ENCODE results near the gene VAC14. TPM values are rescaled to one million over a fixed set of nuclear protein-coding genes. Genes with fewer than 3 reads are reported as not detected.

Gene VAC14
- total and polyA plus RNA-seq, 2 of the 8 experiments (the other 6 are each of a cell fraction or from before 2014, with no cell fraction given), result 56.0 to 108 TPM

- Histone ChIP-seq H3K14ac (ENCODE audit: insufficient read length) (no peak overlapping the region), H2AFZ (ENCODE audit: low read length) (no peak overlapping the region), H2BK120ac (replicated peaks; ENCODE audit: low read depth, low read length) (no peak overlapping the region), H3K56ac (replicated peaks; ENCODE audit: insufficient read length, low read depth, low read length) (no peak overlapping the region), H3K23me2 (ENCODE audit: low read depth, low read length) (no peaks in the 10 kb centered on the region), H2BK15ac (ENCODE audit: low read length) (no peak overlapping the region), H3K79me2 (ENCODE audit: control insufficient read depth in 1 of 2, insufficient read depth in 2 of 2, low read length in 2 of 2) (no peaks in the 10 kb centered on the region), H2BK20ac (ENCODE audit: low read length) (no peak overlapping the region), H3K9ac (replicated peaks in 1 of 4; ENCODE audit: extremely low read depth in 1 of 4, low read depth in 3 of 4, low read length in 3 of 4) (no peak overlapping the region), H4K20me1 (replicated peaks in 1 of 2; ENCODE audit: control insufficient read depth in 1 of 2, insufficient read depth in 2 of 2, low read length in 2 of 2) (peaks cover 3 to 5% of the 10 kb centered on the region in 2 experiments), H2BK5ac (ENCODE audit: low read depth, low read length) (no peak overlapping the region), H3K9me3 (ENCODE audit: insufficient read depth in 2 of 2, low read depth in 1 of 2, low read length in 1 of 2) (no peaks in the 10 kb centered on the region), H3K4me2 (ENCODE audit: insufficient read depth in 1 of 2, low read depth in 2 of 2, low read length in 2 of 2) (no peak overlapping the region), H3K4me3 (ENCODE audit: extremely low read depth in 1 of 4, insufficient read depth in 2 of 4, low read depth in 3 of 4, low read length in 4 of 4) (no peak overlapping the region), H2AK5ac (ENCODE audit: low read depth, low read length) (no peak overlapping the region), H3K4ac (replicated peaks; ENCODE audit: insufficient read length, low read depth, low read length) (no peak overlapping the region), H4K5ac (ENCODE audit: insufficient read length, low read depth, low read length) (no peak overlapping the region), H3K27ac (ENCODE audit: low read depth, low read length) (no peak overlapping the region), H3K79me1 (ENCODE audit: low read depth, low read length) (no peaks in the 10 kb centered on the region; the same call in 1 of the 2 replicates), H3K23ac (ENCODE audit: insufficient read length) (no peak overlapping the region), H4K91ac (replicated peaks; ENCODE audit: insufficient read length, low read length) (no peak overlapping the region), H3K4me1 (replicated peaks in 1 of 4; ENCODE audit: control insufficient read depth in 3 of 4, insufficient read depth in 4 of 4, low read length in 3 of 4) (peaks cover 0 to 9% (median 2%) of the 10 kb centered on the region in 4 experiments; a peak in 2 of 7 replicates), H2BK12ac (ENCODE audit: low read depth, low read length) (no peak overlapping the region), H3K27me3 (replicated peaks in 1 of 4; ENCODE audit: control insufficient read depth in 3 of 4, extremely low read depth in 1 of 4, insufficient read depth in 3 of 4, low read length in 3 of 4) (no peaks in the 10 kb centered on the region), H4K8ac (ENCODE audit: extremely low read depth, insufficient read depth, low read length) (no peak overlapping the region), H3K36me3 (ENCODE audit: control insufficient read depth in 2 of 4, insufficient read depth in 4 of 4, low read length in 3 of 4) (peaks cover 0 to 8% (median 4%) of the 10 kb centered on the region in 4 experiments; a peak in 3 of 8 replicates), H3K18ac (ENCODE audit: extremely low read depth, low read length) (no peak overlapping the region)
- ChIA-PET POLR2A (ENCODE audit: partially characterized antibody) (interaction anchor here (0.7 kb wide), 1 partner anchor 28 kb away, joined by 4 read pairs; no protein-coding TSS in a partner anchor), CTCF (ENCODE audit: partially characterized antibody) (interaction anchor here (0.6 to 5.2 kb wide), 5 partner anchors 23 to 849 kb away, joined by 3 to 35 read pairs (median 3); no protein-coding TSS in a partner anchor)
- no peak for FAIRE-seq
- WGBS, 2 experiments (ENCODE audit: extremely low coverage in 1 of 2, insufficient coverage in 1 of 2, insufficient read length in 1 of 2, insufficient replicate concordance in 2 of 2, low coverage in 1 of 2, low lambda C conversion rate in 2 of 2, missing lambda C conversion rate in 1 of 2), result 96% methylated on average over 10 of the region's 10 CpGs; no CpG with 5 or more reads in 1 of the 2 experiments
- DNase-seq (ENCODE audit: low read depth in 1 of 2, low spot score in 2 of 2), result no peak
- TF ChIP-seq TEAD4 (IDR thresholded peaks at IDR 0.05; ENCODE audit: low read depth, low read length), result no peak
- no peak for TF ChIP-seq BACH1 (IDR thresholded peaks at IDR 0.05; ENCODE audit: low read length)
- no peak for TF ChIP-seq KDM1A (IDR thresholded peaks at IDR 0.05; ENCODE audit: borderline replicate concordance, low read length)
- TF ChIP-seq KDM4A (IDR thresholded peaks at IDR 0.05; ENCODE audit: low read depth, low read length, severe bottlenecking), result no peak
- TF ChIP-seq MAX (IDR thresholded peaks at IDR 0.05), result no peak
- TF ChIP-seq EP300 (IDR thresholded peaks at IDR 0.05; ENCODE audit: borderline replicate concordance in 1 of 2, low read depth in 2 of 2, low read length in 2 of 2), result no peak
- TF ChIP-seq SP4 (IDR thresholded peaks at IDR 0.05; ENCODE audit: low read length), result no peak
- TF ChIP-seq HDAC6 (IDR thresholded peaks at IDR 0.05; ENCODE audit: low read depth, low read length), result no peak
- no peak for TF ChIP-seq CHD1 (IDR thresholded peaks at IDR 0.05; ENCODE audit: low read depth, low read length)
- TF ChIP-seq E2F6 (IDR thresholded peaks at IDR 0.05), result no peak
- no peak for TF ChIP-seq FOSL1 (IDR thresholded peaks at IDR 0.05; ENCODE audit: insufficient read depth, low read depth, low read length)
These were observed 36.3 kb downstream of the VAC14 start for GRCh38 chr16:70764632-70765031.
